Activated CD8-positive, alpha-beta memory T cell treated with anti-CD3 and anti-CD28 coated beads for 36 hours (primary cell): Measurements from ENCODE around the gene C1QTNF9. TPM values are rescaled to one million over a fixed set of nuclear protein-coding genes. Genes with fewer than 3 reads are reported as not detected.

Experiments used
- CTCF ChIA-PET: fragments of 350-600 bp; sonication (Branson Sonifier 250); formaldehyde crosslinking; loops from one replicate; lab custom pipeline; 2021; ENCODE audit warnings: antibody characterized with exemption; lab: Charles Lee
- POLR2A ChIA-PET: fragments of 350-600 bp; sonication (Branson Sonifier 250); formaldehyde crosslinking; loops from one replicate; lab custom pipeline; 2021; ENCODE audit warnings: antibody characterized with exemption; lab: Charles Lee
- total RNA-seq, 2 experiments: library from RNA; stranded (reverse); gene quantifications; one replicate each; pipeline ENCODE4 v1.2.3, GENCODE V29; 2021

The C1QTNF9 gene
- total RNA-seq, 2 experiments from 2014 or later, result not detected

GRCh38 chr13:24277761-24278160 lies 31.6 kb upstream of the C1QTNF9 start:
- ChIA-PET POLR2A (interaction anchor here (1.0 kb wide), 1 partner anchor 13 kb away, joined by 4 read pairs; no protein-coding TSS in a partner anchor), CTCF (interaction anchor here (0.7 to 1.4 kb wide), 2 partner anchors 13 to 72 kb away, joined by 3 to 4 read pairs; no protein-coding TSS in a partner anchor)

GRCh38 chr13:24279327-24280110 lies 29.9 kb upstream of the C1QTNF9 start:
- POLR2A ChIA-PET, result no interaction called here
- CTCF ChIA-PET, result no interaction called here

- ChIA-PET POLR2A (no interaction called here), CTCF (no interaction called here)
Observed at GRCh38 chr13:24280720-24281119, 28.7 kb upstream of the C1QTNF9 start.

GRCh38 chr13:24281188-24282008 lies 28.0 kb upstream of the C1QTNF9 start:
- CTCF ChIA-PET, result no interaction called here
- POLR2A ChIA-PET, result no interaction called here

- ChIA-PET CTCF (no interaction called here), POLR2A (no interaction called here)
Observed at GRCh38 chr13:24282256-24282655, 27.1 kb upstream of the C1QTNF9 start.

GRCh38 chr13:24284889-24285565 lies 24.4 kb upstream of the C1QTNF9 start:
- CTCF ChIA-PET, result no interaction called here
- POLR2A ChIA-PET, result no interaction called here

GRCh38 chr13:24286624-24287023 lies 22.8 kb upstream of the C1QTNF9 start:
- ChIA-PET POLR2A (no interaction called here), CTCF (no interaction called here)

GRCh38 chr13:24287748-24288287 lies 21.6 kb upstream of the C1QTNF9 start:
- POLR2A ChIA-PET, result no interaction called here

GRCh38 chr13:24288870-24289269 lies 20.5 kb upstream of the C1QTNF9 start:
- CTCF ChIA-PET, result interaction anchor here (0.6 kb wide), 1 partner anchor 439 kb away, joined by 3 read pairs; no protein-coding TSS in a partner anchor
- POLR2A ChIA-PET, result no interaction called here

More at GRCh38 chr13:24287748-24288287, 21.6 kb upstream of the C1QTNF9 start:
- CTCF ChIA-PET, result no interaction called here

- ChIA-PET POLR2A (no interaction called here), CTCF (interaction anchor here (0.8 kb wide), 1 partner anchor 12 kb away, joined by 3 read pairs; no protein-coding TSS in a partner anchor)
Observed at GRCh38 chr13:24290280-24290932, 19.0 kb upstream of the C1QTNF9 start.

GRCh38 chr13:24292481-24292880 lies 16.9 kb upstream of the C1QTNF9 start:
- CTCF ChIA-PET, result interaction anchor here (0.7 kb wide), 1 partner anchor 250 kb away, joined by 3 read pairs; no protein-coding TSS in a partner anchor
- POLR2A ChIA-PET, result no interaction called here

GRCh38 chr13:24293746-24294145 lies 15.6 kb upstream of the C1QTNF9 start:
- ChIA-PET POLR2A (no interaction called here), CTCF (no interaction called here)

GRCh38 chr13:24299488-24300114 lies 9.8 kb upstream of the C1QTNF9 start:
- POLR2A ChIA-PET, result no interaction called here
- CTCF ChIA-PET, result no interaction called here

- CTCF ChIA-PET, result no interaction called here
Observed at GRCh38 chr13:24301434-24301833, 7.9 kb upstream of the C1QTNF9 start.

GRCh38 chr13:24301911-24302310 lies 7.5 kb upstream of the C1QTNF9 start:
- ChIA-PET POLR2A (no interaction called here), CTCF (no interaction called here)

More at GRCh38 chr13:24301434-24301833, 7.9 kb upstream of the C1QTNF9 start:
- POLR2A ChIA-PET, result no interaction called here

GRCh38 chr13:24304620-24305019 lies 4.8 kb upstream of the C1QTNF9 start:
- ChIA-PET POLR2A (no interaction called here), CTCF (no interaction called here)

- ChIA-PET CTCF (no interaction called here), POLR2A (interaction anchor here (0.6 kb wide), 1 partner anchor 101 kb away, joined by 4 read pairs; no protein-coding TSS in a partner anchor)
Observed at GRCh38 chr13:24306632-24307031, 2.7 kb upstream of the C1QTNF9 start.
